Lower leg skin (tissue), 4 donors: ENCODE data around the gene C1orf21. TPM values are rescaled to one million over a fixed set of nuclear protein-coding genes. Genes with fewer than 3 reads are reported as not detected.

ENCODE experiments used
- DNase-seq, 2 donors: peaks; one replicate each; pipeline ENCODE4 v3.0.0-alpha.2; 2019; ENCODE audit warnings: low spot score in 2 of 2
- H3K4me3 ChIP-seq: fragments of 200-600 bp; sonication (generic); 2 replicates; pipeline ENCODE4 v1.5.1; 2017; ENCODE audit warnings: mild to moderate bottlenecking, low read depth; ENCODE audit not compliant: poor library complexity, severe bottlenecking
- POLR2A ChIP-seq, 2 donors: fragments of 450-650 bp; IDR thresholded peaks; one replicate each; pipeline ENCODE4 v1.6.1; 2016 to 2017; ENCODE audit warnings: antibody characterized with exemption in 2 of 2, mild to moderate bottlenecking in 1 of 2, moderate library complexity in 1 of 2
- WGBS, 2 donors: methylation state at CpG; one replicate each; pipeline ENCODE4 v1.1.5; 2018; 5-methylcytosine and 5-hydroxymethylcytosine counted together
- intact Hi-C: fragments of 100-400 bp; cut with DNase I; formaldehyde crosslinking; loops from one replicate; pipeline ENCODE4 v1.15.0; 2023; ENCODE audit warnings: low total_unique reads
- total RNA-seq, 4 donors: library from RNA; depleted of rRNA; stranded (reverse); fragments of >200 nt; gene quantifications; one replicate each; pipeline ENCODE4 v1.1.0, GENCODE V29; 2016
- TF ChIP-seq, protein P1 (sequence below), 3 donors: fragments of 450-650 bp; IDR thresholded peaks; one replicate each; pipeline ENCODE4 v1.5.1; 2016; ENCODE audit warnings: antibody characterized with exemption in 3 of 3, mild to moderate bottlenecking in 3 of 3, moderate library complexity in 2 of 3

C1orf21 gene
- total RNA-seq, 4 donors from 2014 or later: 37.6 to 79.4 (median 56.2) TPM

DNA sequence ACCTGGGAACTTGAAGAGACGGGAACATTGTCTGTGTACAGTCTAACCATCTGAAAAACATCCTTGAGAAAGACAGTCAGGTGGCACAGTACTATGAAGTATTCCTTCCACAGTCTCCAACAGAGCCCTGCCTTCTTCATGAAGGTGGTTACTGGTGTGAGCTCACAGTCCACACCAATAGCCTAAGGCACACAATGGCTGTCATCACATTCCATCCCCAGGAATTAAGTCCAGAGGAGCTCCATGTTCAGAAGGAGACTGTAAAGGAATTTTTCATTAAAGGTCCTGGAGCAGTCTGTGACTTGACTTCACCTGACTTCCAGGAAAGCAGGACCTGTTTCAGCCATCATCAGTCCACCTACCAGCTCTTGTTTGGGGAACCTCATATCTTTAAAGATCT lies 180.2 kb downstream of the C1orf21 start:
- H3K4me3 ChIP-seq: no peak overlapping the region
- 95 to 100% methylated on average over 1 of the region's 1 CpG for WGBS, 2 donors
- DNase-seq: no peak
- no peak for TF ChIP-seq POLR2A (IDR thresholded peaks at IDR 0.05)
- TF ChIP-seq, protein P1, sequence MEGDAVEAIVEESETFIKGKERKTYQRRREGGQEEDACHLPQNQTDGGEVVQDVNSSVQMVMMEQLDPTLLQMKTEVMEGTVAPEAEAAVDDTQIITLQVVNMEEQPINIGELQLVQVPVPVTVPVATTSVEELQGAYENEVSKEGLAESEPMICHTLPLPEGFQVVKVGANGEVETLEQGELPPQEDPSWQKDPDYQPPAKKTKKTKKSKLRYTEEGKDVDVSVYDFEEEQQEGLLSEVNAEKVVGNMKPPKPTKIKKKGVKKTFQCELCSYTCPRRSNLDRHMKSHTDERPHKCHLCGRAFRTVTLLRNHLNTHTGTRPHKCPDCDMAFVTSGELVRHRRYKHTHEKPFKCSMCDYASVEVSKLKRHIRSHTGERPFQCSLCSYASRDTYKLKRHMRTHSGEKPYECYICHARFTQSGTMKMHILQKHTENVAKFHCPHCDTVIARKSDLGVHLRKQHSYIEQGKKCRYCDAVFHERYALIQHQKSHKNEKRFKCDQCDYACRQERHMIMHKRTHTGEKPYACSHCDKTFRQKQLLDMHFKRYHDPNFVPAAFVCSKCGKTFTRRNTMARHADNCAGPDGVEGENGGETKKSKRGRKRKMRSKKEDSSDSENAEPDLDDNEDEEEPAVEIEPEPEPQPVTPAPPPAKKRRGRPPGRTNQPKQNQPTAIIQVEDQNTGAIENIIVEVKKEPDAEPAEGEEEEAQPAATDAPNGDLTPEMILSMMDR (IDR thresholded peaks at IDR 0.05): no peak
- intact Hi-C loops: loop anchor here (10.0 kb wide), 1 partner anchor 88 kb away; no protein-coding TSS in a partner anchor

DNA sequence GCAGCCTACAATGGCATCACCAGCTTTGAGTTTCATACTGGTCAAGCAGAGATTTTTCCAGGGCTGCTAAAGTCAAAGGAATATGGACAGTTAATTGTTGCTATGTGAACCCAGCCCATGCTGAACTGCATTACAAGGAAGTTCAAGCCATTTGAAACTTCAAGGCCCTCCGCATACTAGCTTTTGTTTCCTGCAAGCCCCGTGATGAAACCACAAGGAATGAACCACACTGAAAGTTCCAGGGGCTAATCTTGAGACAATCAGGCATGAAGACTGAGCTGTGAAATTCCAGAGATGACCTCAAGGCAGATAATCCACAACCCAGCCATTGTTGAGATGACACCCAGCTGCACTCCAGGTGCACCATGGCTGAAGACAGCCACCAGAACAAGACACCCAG lies 180.8 kb downstream of the C1orf21 start:
- TF ChIP-seq, protein P1 (IDR thresholded peaks at IDR 0.05): no peak
- no peak for TF ChIP-seq POLR2A (IDR thresholded peaks at IDR 0.05)
- intact Hi-C loops: loop anchor here (10.0 kb wide), 1 partner anchor 87 kb away; no protein-coding TSS in a partner anchor
- H3K4me3 ChIP-seq: no peak overlapping the region
- no peak for DNase-seq
- WGBS, 2 donors: 64 to 89% methylated on average over 2 of the region's 2 CpGs

DNA sequence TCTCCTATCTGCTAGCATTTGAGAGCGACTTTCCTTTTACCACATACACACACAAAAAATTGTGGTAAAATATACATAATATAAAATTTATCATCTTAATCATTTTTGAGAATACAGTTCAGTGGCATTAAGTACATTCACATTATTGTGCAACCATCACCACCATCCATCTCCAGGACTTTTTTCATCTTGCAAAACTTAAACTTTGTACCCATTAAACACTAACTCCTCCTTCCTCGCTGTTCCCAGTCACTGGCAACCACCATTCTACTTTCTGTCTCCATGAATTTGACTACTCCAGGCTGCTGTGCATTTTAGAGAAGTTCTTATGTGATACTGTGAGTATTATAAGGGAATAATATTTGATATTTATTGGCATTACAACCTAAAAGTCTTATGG lies 181.3 kb downstream of the C1orf21 start:
- intact Hi-C loops: loop anchor here (10.0 kb wide), 1 partner anchor 87 kb away; no protein-coding TSS in a partner anchor
- no peak for TF ChIP-seq POLR2A (IDR thresholded peaks at IDR 0.05)
- TF ChIP-seq, protein P1 (IDR thresholded peaks at IDR 0.05): no peak
- WGBS, 2 donors: 95 to 97% methylated on average over 2 of the region's 2 CpGs
- H3K4me3 ChIP-seq: no peak overlapping the region
- no peak for DNase-seq

DNA sequence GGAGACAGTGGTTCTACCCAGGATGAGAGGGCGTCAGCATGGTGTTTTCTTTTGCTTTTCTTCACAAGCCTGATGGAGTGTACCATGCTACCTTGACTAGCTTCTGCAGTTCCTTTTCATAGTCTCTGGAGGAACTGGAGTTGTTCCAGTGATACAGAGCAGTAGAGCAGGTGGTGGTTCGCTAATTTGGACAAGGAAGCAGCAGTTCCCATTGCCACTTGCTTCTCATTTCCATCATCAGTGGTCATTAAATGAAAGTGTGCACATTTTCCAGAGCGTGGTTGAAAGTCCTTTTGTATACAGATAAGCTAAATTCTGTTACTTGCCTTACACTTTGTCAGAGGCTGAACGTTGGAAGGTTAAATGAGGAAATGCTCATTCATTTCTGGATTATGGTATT lies 182.3 kb downstream of the C1orf21 start:
- TF ChIP-seq POLR2A (IDR thresholded peaks at IDR 0.05): no peak
- TF ChIP-seq, protein P1 (IDR thresholded peaks at IDR 0.05): no peak
- H3K4me3 ChIP-seq: no peak overlapping the region
- intact Hi-C loops: loop anchor here (10.0 kb wide), 1 partner anchor 86 kb away; no protein-coding TSS in a partner anchor
- 86 to 87% methylated on average over 4 of the region's 4 CpGs for WGBS, 2 donors
- DNase-seq: no peak

DNA sequence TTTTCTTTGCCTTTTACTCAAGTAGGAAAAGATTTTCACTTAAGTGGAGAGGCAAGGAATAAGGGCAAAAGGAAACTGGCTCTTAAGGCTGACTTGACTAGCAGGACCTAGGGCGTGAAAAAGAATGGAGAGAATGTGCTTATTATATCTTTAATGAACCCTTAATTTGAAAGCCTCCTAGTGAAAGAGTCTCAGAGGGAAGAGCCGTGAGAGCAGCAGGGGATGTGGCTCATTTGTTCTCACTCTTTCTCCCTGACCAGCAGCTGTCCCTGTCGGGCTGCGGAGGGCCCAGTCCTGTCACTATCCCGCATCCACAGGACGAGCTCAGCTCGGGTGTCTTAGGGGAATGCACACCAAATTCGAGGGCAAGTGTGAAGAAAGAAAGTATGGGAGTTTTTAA lies 187.8 kb downstream of the C1orf21 start:
- TF ChIP-seq, protein P1 (IDR thresholded peaks at IDR 0.05): no peak
- no peak for TF ChIP-seq POLR2A (IDR thresholded peaks at IDR 0.05)
- no peak overlapping the region for H3K4me3 ChIP-seq
- DNase-seq: no peak
- intact Hi-C loops: no loop called here
- 87 to 93% methylated on average over 8 of the region's 8 CpGs for WGBS, 2 donors

DNA sequence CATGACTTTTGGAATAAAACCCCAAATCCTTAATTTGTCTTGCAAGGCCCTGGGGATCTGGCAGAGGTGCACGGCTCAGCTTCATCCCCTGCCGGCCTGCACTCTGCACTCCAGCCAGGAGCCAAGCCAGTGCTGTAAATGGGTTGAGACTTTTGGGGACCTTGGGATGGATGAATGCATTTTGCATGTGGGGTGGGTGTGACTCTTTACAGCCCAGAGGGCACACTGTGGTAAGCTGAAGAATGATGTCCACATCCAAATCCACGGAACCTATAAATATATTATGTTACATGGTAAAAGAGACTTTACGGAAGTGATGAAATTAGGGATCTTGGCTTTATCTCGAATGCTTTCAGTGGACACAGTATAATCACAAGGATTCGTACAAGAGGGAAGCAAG lies 190.0 kb downstream of the C1orf21 start:
- no peak for DNase-seq
- intact Hi-C loops: no loop called here
- 46 to 50% methylated on average over 6 of the region's 6 CpGs for WGBS, 2 donors
- TF ChIP-seq, protein P1 (IDR thresholded peaks at IDR 0.05): no peak
- TF ChIP-seq POLR2A (IDR thresholded peaks at IDR 0.05): no peak
- no peak overlapping the region for H3K4me3 ChIP-seq
